HepG2 (cell line): ENCODE measurements around the gene RFC2. TPM values are rescaled to one million over a fixed set of nuclear protein-coding genes. Genes with fewer than 3 reads are reported as not detected.

ENCODE experiments used
- ARHGAP35 ChIP-seq: sonication (generic); formaldehyde crosslinking; IDR thresholded peaks from 2 replicates; pipeline ENCODE4 v1.9.0; 2022; ENCODE audit warnings: mild to moderate bottlenecking, inconsistent platforms, moderate library complexity, missing genetic modification reagents, borderline replicate concordance
- CENPT ChIP-seq: sonication (generic); formaldehyde crosslinking; IDR thresholded peaks from 2 replicates; pipeline ENCODE4 v1.8.0; 2022; ENCODE audit warnings: low read depth, mild to moderate bottlenecking, moderate library complexity, missing genetic modification reagents
- HMG20A ChIP-seq: IDR thresholded peaks from 2 replicates; pipeline ENCODE4 v1.6.1; 2016; ENCODE audit warnings: borderline replicate concordance
- HMGXB3 ChIP-seq: sonication (generic); formaldehyde crosslinking; IDR thresholded peaks from 2 replicates; pipeline ENCODE4 v1.4.0; 2020; ENCODE audit warnings: missing genetic modification reagents, borderline replicate concordance
- IRF2 ChIP-seq: IDR thresholded peaks from 2 replicates; pipeline ENCODE4 v1.6.1; 2018; ENCODE audit warnings: missing genetic modification reagents, missing compliant biosample characterization
- KDM3A ChIP-seq: IDR thresholded peaks from 2 replicates; pipeline ENCODE4 v1.6.1; 2018; ENCODE audit warnings: low read depth, missing compliant biosample characterization
- MED8 ChIP-seq: sonication (generic); formaldehyde crosslinking; IDR thresholded peaks from 2 replicates; pipeline ENCODE4 v1.8.1; 2023; ENCODE audit warnings: mild to moderate bottlenecking, missing genetic modification reagents; ENCODE audit not compliant: insufficient replicate concordance
- MTF2 ChIP-seq: sonication (generic); formaldehyde crosslinking; IDR thresholded peaks from 2 replicates; pipeline ENCODE4 v1.5.0; 2020; ENCODE audit warnings: missing genetic modification reagents, borderline replicate concordance
- NR2C2 ChIP-seq: sonication (generic); formaldehyde crosslinking; IDR thresholded peaks from 2 replicates; pipeline ENCODE4 v1.4.0; 2020; ENCODE audit warnings: missing genetic modification reagents, mild to moderate bottlenecking, moderate library complexity, borderline replicate concordance
- PTBP1 ChIP-seq: fragments of 200-400 bp; formaldehyde crosslinking; IDR thresholded peaks from 2 replicates; pipeline ENCODE4 v1.6.1; 2018; ENCODE audit warnings: low read length, low read depth; ENCODE audit not compliant: poor library complexity, severe bottlenecking
- RFXAP ChIP-seq: sonication (generic); formaldehyde crosslinking; IDR thresholded peaks from 2 replicates; pipeline ENCODE4 v1.4.0; 2020; ENCODE audit warnings: missing genetic modification reagents, borderline replicate concordance
- SOX13 ChIP-seq, 3 experiments: fragments of 450-650 bp in 1 of 3; sonication (generic) in 1 of 3; formaldehyde crosslinking in 1 of 3; IDR thresholded peaks in 2 of 3; conservative IDR thresholded peaks in 1 of 3; 2 replicates each; pipeline versions ENCODE4 v1.5.0 to v1.6.1; 2016 to 2020; ENCODE audit warnings: antibody characterized with exemption in 1 of 3, mild to moderate bottlenecking in 1 of 3, missing compliant biosample characterization in 1 of 3, missing genetic modification reagents in 1 of 3, moderate library complexity in 1 of 3
- SP4 ChIP-seq: sonication (generic); formaldehyde crosslinking; IDR thresholded peaks from 2 replicates; pipeline ENCODE4 v1.8.1; 2023; ENCODE audit warnings: mild to moderate bottlenecking, missing genetic modification reagents
- TEAD3 ChIP-seq: optimal IDR thresholded peaks from 2 replicates; pipeline ENCODE3; 2016; ENCODE audit warnings: borderline replicate concordance
- ZNF326 ChIP-seq: sonication (generic); formaldehyde crosslinking; IDR thresholded peaks from 2 replicates; pipeline ENCODE4 v1.4.0; 2020; ENCODE audit warnings: missing genetic modification reagents, borderline replicate concordance
- ZNF350 ChIP-seq: sonication (generic); formaldehyde crosslinking; IDR thresholded peaks from 2 replicates; pipeline ENCODE4 v1.4.0; 2020; ENCODE audit warnings: mild to moderate bottlenecking, low read depth, missing genetic modification reagents, borderline replicate concordance
- ZNF556 ChIP-seq: sonication (generic); formaldehyde crosslinking; IDR thresholded peaks from 2 replicates; pipeline ENCODE4 v1.4.0; 2020; ENCODE audit warnings: mild to moderate bottlenecking, missing genetic modification reagents, borderline replicate concordance
- ZNF703 ChIP-seq: sonication (generic); formaldehyde crosslinking; IDR thresholded peaks from 2 replicates; pipeline ENCODE4 v1.5.1; 2020; ENCODE audit warnings: missing genetic modification reagents, mild to moderate bottlenecking, moderate library complexity, borderline replicate concordance
- ZNF737 ChIP-seq: sonication (generic); formaldehyde crosslinking; IDR thresholded peaks from 2 replicates; pipeline ENCODE4 v1.5.0; 2020; ENCODE audit warnings: missing genetic modification reagents, mild to moderate bottlenecking, borderline replicate concordance
- polyA plus RNA-seq, 8 experiments: library from polyadenylated mRNA; depleted of rRNA in 3 of 8; stranded (reverse) in 7 of 8; unstranded in 1 of 8; fragments of >200 nt; fragmentation: Illumina TruSeq in 4 of 8; extraction: Trizol in 4 of 8; gene quantifications; 2 replicates each; pipeline versions ENCODE4 v1.2.1 to v1.2.3, GENCODE V29; 2011 to 2016; ENCODE audit warnings: low read depth in 4 of 8, missing spikeins in 1 of 8, mixed read lengths in 1 of 8; ENCODE audit not compliant: insufficient read depth in 1 of 8
- total RNA-seq, 5 experiments: library from RNA; depleted of rRNA; stranded (reverse); fragments of >200 nt; fragmentation: Illumina TruSeq; extraction: Trizol; gene quantifications; 2 replicates each; pipeline ENCODE4 v1.2.3, GENCODE V29; 2016; ENCODE audit warnings: low read depth in 1 of 5
- TF ChIP-seq, protein P1 (sequence below): IDR thresholded peaks from 2 replicates; pipeline ENCODE4 v1.6.1; 2016; ENCODE audit warnings: low read depth
- TF ChIP-seq, protein P2 (sequence below): sonication (generic); formaldehyde crosslinking; IDR thresholded peaks from 2 replicates; pipeline ENCODE4 v1.8.0; 2022; ENCODE audit warnings: mild to moderate bottlenecking, missing genetic modification reagents, moderate library complexity

The RFC2 gene
- total and polyA plus RNA-seq, 2 of the 13 experiments (the other 11 are each of a cell fraction or from before 2014, with no cell fraction given), result 14.6 to 43.5 TPM

- TF ChIP-seq, protein P1, sequence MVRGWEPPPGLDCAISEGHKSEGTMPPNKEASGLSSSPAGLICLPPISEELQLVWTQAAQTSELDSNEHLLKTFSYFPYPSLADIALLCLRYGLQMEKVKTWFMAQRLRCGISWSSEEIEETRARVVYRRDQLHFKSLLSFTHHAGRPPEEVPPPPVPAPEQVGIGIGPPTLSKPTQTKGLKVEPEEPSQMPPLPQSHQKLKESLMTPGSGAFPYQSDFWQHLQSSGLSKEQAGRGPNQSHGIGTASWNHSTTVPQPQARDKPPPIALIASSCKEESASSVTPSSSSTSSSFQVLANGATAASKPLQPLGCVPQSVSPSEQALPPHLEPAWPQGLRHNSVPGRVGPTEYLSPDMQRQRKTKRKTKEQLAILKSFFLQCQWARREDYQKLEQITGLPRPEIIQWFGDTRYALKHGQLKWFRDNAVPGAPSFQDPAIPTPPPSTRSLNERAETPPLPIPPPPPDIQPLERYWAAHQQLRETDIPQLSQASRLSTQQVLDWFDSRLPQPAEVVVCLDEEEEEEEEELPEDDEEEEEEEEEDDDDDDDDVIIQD (CRISPR knock-in tag), result peak; percentile 28; the same call in 1 of the 2 replicates
- TF ChIP-seq HMGXB3 (CRISPR knock-in tag) (no peak), CENPT (no peak), PTBP1 (no peak), ZNF703 (CRISPR knock-in tag) (no peak), HMG20A (peak; percentile 45; the same call in 1 of the 2 replicates), ZNF737 (no peak), TEAD3 (CRISPR knock-in tag) (peak; percentile 85), ZNF350 (CRISPR knock-in tag) (peak; percentile 82; the same call in 1 of the 2 replicates), ARHGAP35 (0 out of 2 replicates have a peak, but pooled peaks have one; percentile 10), NR2C2 (no peak; the same call in 1 of the 2 replicates), RFXAP (CRISPR knock-in tag) (no peak; the same call in 1 of the 2 replicates), SOX13 (IDR thresholded peaks at IDR 0.05) (no peak), SOX13 (CRISPR knock-in tag; conservative IDR thresholded peaks at IDR 0.05 in 1 of 2, IDR thresholded peaks at IDR 0.05 in 1 of 2) (peak in 1 of 2 experiments; percentile 79; a peak in 2 of 4 replicates), SP4 (CRISPR knock-in tag) (no peak), ZNF556 (peak; percentile 57; the same call in 1 of the 2 replicates), MTF2 (CRISPR knock-in tag) (no peak), KDM3A (CRISPR knock-in tag) (0 out of 2 replicates have a peak, but pooled peaks have one; percentile 19), MED8 (no peak), ZNF326 (peak; percentile 16; the same call in 1 of the 2 replicates), IRF2 (CRISPR knock-in tag) (peak; percentile 63; the same call in 1 of the 2 replicates)
- TF ChIP-seq, protein P2, sequence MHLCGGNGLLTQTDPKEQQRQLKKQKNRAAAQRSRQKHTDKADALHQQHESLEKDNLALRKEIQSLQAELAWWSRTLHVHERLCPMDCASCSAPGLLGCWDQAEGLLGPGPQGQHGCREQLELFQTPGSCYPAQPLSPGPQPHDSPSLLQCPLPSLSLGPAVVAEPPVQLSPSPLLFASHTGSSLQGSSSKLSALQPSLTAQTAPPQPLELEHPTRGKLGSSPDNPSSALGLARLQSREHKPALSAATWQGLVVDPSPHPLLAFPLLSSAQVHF, result no peak
Observed at GRCh38 chr7:74294191-74294998, 40.2 kb upstream of the RFC2 start (continued).
